WI38 (cell line): ENCODE measurements around the gene CCKAR.

Experiments used
- H3K4me3 ChIP-seq: 2 replicates; pipeline ENCODE4 v1.5.1; 2011; ENCODE audit warnings: low read depth, mild to moderate bottlenecking, control low read depth, low read length
- TF ChIP-seq, protein P1 (sequence below): IDR thresholded peaks from 2 replicates; pipeline ENCODE4 v1.5.1; 2012; ENCODE audit warnings: low read depth, mild to moderate bottlenecking, control low read depth, low read length

The CCKAR gene

DNA sequence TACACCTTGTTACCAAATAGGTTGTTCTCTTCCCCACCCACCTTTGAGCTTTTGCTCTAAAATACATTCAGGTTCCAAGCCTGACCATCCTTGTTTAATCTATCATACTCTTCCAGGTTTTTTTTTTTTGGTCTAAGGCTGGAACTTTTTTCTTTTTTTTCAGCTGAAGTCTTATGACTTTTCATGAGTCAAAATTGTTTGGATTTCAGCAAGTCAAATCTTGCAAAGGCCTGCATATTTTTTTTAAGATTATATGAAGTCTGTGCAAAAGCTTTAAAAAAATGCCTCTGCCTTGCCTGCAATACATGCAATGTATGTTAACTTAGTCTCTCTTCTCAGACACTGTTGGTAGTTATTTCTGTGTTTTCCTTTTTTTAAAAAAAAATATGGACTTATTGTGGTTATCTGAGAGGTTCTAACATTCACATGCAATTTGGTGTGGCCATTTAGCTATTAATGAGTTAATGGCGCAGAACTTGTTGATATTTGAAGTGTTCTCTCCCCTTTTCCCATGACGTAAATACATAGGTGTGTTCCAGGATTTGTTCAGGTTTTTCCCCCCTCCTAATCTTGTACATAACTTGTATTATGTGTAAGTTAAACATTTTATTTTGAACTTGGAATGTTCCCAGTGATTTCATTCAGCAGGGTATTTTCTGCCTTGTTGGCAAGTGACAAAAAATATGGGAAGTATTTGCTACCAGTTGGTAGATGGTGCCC, 58.7 kb downstream of the CCKAR start:
- no peak overlapping the region for H3K4me3 ChIP-seq
- TF ChIP-seq, protein P1, sequence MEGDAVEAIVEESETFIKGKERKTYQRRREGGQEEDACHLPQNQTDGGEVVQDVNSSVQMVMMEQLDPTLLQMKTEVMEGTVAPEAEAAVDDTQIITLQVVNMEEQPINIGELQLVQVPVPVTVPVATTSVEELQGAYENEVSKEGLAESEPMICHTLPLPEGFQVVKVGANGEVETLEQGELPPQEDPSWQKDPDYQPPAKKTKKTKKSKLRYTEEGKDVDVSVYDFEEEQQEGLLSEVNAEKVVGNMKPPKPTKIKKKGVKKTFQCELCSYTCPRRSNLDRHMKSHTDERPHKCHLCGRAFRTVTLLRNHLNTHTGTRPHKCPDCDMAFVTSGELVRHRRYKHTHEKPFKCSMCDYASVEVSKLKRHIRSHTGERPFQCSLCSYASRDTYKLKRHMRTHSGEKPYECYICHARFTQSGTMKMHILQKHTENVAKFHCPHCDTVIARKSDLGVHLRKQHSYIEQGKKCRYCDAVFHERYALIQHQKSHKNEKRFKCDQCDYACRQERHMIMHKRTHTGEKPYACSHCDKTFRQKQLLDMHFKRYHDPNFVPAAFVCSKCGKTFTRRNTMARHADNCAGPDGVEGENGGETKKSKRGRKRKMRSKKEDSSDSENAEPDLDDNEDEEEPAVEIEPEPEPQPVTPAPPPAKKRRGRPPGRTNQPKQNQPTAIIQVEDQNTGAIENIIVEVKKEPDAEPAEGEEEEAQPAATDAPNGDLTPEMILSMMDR, result no peak
